GM23248 (cell line): ENCODE results near the gene SEZ6L2. TPM values are rescaled to one million over a fixed set of nuclear protein-coding genes. Genes with fewer than 3 reads are reported as not detected.

Source experiments
- DNase-seq: peaks from one replicate; pipeline ENCODE4 v3.0.0-alpha.2; 2015
- H2AFZ ChIP-seq: fragments of 200-600 bp; sonication (generic); 2 replicates; pipeline ENCODE4 v1.6.1; 2016; ENCODE audit warnings: antibody characterized with exemption
- H3F3A ChIP-seq: fragments of 200-600 bp; sonication (generic); 2 replicates; pipeline ENCODE4 v1.6.1; 2016; ENCODE audit warnings: mild to moderate bottlenecking, antibody characterized with exemption, mixed run types; ENCODE audit not compliant: insufficient read depth
- H3K27ac ChIP-seq: fragments of 200-600 bp; sonication (generic); 2 replicates; pipeline ENCODE4 v1.5.1; 2016; ENCODE audit warnings: mild to moderate bottlenecking
- H3K27me3 ChIP-seq: fragments of 200-600 bp; sonication (generic); replicated peaks from 2 replicates; pipeline ENCODE4 v1.6.1; 2016; ENCODE audit warnings: mild to moderate bottlenecking; ENCODE audit not compliant: insufficient read depth
- H3K36me3 ChIP-seq: fragments of 200-600 bp; sonication (generic); 2 replicates; pipeline ENCODE4 v1.6.1; 2016; ENCODE audit warnings: low read depth, mild to moderate bottlenecking
- H3K4me1 ChIP-seq: fragments of 200-600 bp; sonication (generic); 2 replicates; pipeline ENCODE4 v1.6.1; 2016; ENCODE audit warnings: mild to moderate bottlenecking; ENCODE audit not compliant: insufficient read depth
- H3K4me2 ChIP-seq: fragments of 200-600 bp; sonication (generic); one replicate; pipeline ENCODE4 v1.6.1; 2016; ENCODE audit warnings: mild to moderate bottlenecking; ENCODE audit not compliant: unreplicated experiment
- H3K4me3 ChIP-seq: fragments of 200-600 bp; sonication (generic); 2 replicates; pipeline ENCODE4 v1.5.1; 2016; ENCODE audit warnings: mild to moderate bottlenecking
- H3K79me2 ChIP-seq: fragments of 200-600 bp; sonication (generic); 2 replicates; pipeline ENCODE4 v1.6.1; 2016; ENCODE audit warnings: mild to moderate bottlenecking; ENCODE audit not compliant: insufficient read depth
- H3K9ac ChIP-seq: fragments of 200-600 bp; sonication (generic); 2 replicates; pipeline ENCODE4 v1.6.1; 2016; ENCODE audit warnings: mild to moderate bottlenecking
- H3K9me2 ChIP-seq: fragments of 200-600 bp; sonication (generic); 2 replicates; pipeline ENCODE4 v1.6.1; 2016; ENCODE audit warnings: mixed run types, mild to moderate bottlenecking, moderate library complexity; ENCODE audit not compliant: insufficient read depth
- H3K9me3 ChIP-seq: fragments of 200-600 bp; sonication (generic); one replicate; pipeline ENCODE4 v1.6.1; 2017; ENCODE audit warnings: low read depth
- H4K20me1 ChIP-seq: fragments of 200-600 bp; sonication (generic); 2 replicates; pipeline ENCODE4 v1.6.0; 2016; ENCODE audit not compliant: insufficient read depth
- EZH2 ChIP-seq: fragments of 200-600 bp; sonication (generic); IDR thresholded peaks from 2 replicates; pipeline ENCODE4 v1.6.1; 2018; ENCODE audit warnings: antibody characterized with exemption, mild to moderate bottlenecking; ENCODE audit not compliant: insufficient read depth, poor library complexity, severe bottlenecking
- EZH2phosphoT487 ChIP-seq: fragments of 200-600 bp; sonication (generic); IDR thresholded peaks from 2 replicates; pipeline ENCODE4 v1.6.1; 2018; ENCODE audit warnings: antibody characterized with exemption, moderate library complexity, mild to moderate bottlenecking, low read depth; ENCODE audit not compliant: insufficient read depth
- WGBS, 2 experiments: methylation state at CpG; one replicate each; pipeline ENCODE4 v1.1.6; 2015 to 2017; ENCODE audit warnings: low lambda C conversion rate in 2 of 2, low coverage in 1 of 2; ENCODE audit errors: missing lambda C conversion rate in 2 of 2; 5-methylcytosine and 5-hydroxymethylcytosine counted together
- in situ Hi-C: fragments of 300-500 bp; cut with MboI; formaldehyde crosslinking; loops from 2 replicates; pipeline ENCODE4 v1.15.0; 2020
- polyA plus RNA-seq: library from polyadenylated mRNA; unstranded; fragments of >200 nt; fragmentation: Nextera tagmentation; extraction: Ambion mirVana; gene quantifications from 2 replicates; pipeline ENCODE4 v1.2.1, GENCODE V29; 2016
- total RNA-seq: library from RNA; depleted of rRNA; stranded (reverse); fragments of >200 nt; shearing (Covaris generic); gene quantifications from 2 replicates; pipeline ENCODE4 v1.2.3, GENCODE V29; 2014

Gene SEZ6L2
- total and polyA plus RNA-seq, 2 experiments from 2014 or later: 6.9 to 34.7 TPM

- 39 to 43% methylated on average over 12 of the region's 12 CpGs for WGBS, 2 experiments
- H3K9ac ChIP-seq: peak overlapping the region; percentile 90
- H3K4me1 ChIP-seq: peaks cover 22% of the 10 kb centered on the region
- peak overlapping the region; percentile 92 for H2AFZ ChIP-seq
- peak overlapping the region; percentile 73 for H3K27ac ChIP-seq
- no peaks in the 10 kb centered on the region for H3K27me3 ChIP-seq
- H3K36me3 ChIP-seq: no peaks in the 10 kb centered on the region; the same call in 1 of the 2 replicates
- peaks cover 13% of the 10 kb centered on the region; the same call in 1 of the 2 replicates for H3F3A ChIP-seq
- H3K4me3 ChIP-seq: peak overlapping the region; percentile 90
- H3K79me2 ChIP-seq: peaks cover 36% of the 10 kb centered on the region
- peak overlapping the region; percentile 94 for H3K4me2 ChIP-seq
- peaks cover 4% of the 10 kb centered on the region; the same call in 1 of the 2 replicates for H4K20me1 ChIP-seq
- TF ChIP-seq EZH2phosphoT487: no peak
- H3K9me2 ChIP-seq: no peaks in the 10 kb centered on the region
- in situ Hi-C loops: no loop called here
- DNase-seq: peak; percentile 41
- H3K9me3 ChIP-seq: no peaks in the 10 kb centered on the region
These were observed 27.9 kb upstream of the SEZ6L2 start for GRCh38 chr16:29927070-29927905.

DNA sequence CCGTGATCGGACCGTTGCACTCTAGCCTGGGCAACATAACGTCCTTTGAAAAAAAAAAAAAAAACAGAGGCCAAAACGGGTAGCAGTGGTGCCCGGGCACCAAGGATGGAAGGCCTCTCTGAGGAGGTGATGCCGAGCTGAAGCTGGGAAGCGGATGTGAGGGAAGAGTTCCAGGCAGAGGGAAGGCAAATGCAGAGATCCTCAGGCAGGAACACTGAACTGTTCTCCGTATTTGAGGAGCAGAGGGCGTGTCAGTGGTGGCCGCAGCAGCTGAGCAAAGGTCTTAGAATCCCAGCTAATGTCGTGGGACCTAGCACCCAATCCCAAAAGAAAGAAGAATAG is 27.3 kb upstream of the SEZ6L2 start:
- no peak for TF ChIP-seq EZH2
- no peak for TF ChIP-seq EZH2phosphoT487
- Histone ChIP-seq H3K4me1 (peaks cover 22% of the 10 kb centered on the region), H3K9me2 (no peaks in the 10 kb centered on the region), H3K9ac (peak overlapping the region; percentile 90), H3F3A (peaks cover 13% of the 10 kb centered on the region; the same call in 1 of the 2 replicates), H3K79me2 (peaks cover 42% of the 10 kb centered on the region), H3K27ac (peak overlapping the region; percentile 73), H2AFZ (peak overlapping the region; percentile 92), H3K27me3 (no peaks in the 10 kb centered on the region), H3K4me3 (peak overlapping the region; percentile 90), H3K4me2 (peak overlapping the region; percentile 94), H3K36me3 (no peaks in the 10 kb centered on the region; the same call in 1 of the 2 replicates), H3K9me3 (no peaks in the 10 kb centered on the region), H4K20me1 (peaks cover 4% of the 10 kb centered on the region; the same call in 1 of the 2 replicates)
- WGBS, 2 experiments: 3 to 4% methylated on average over 12 of the region's 12 CpGs
- DNase-seq: peak; percentile 69
- in situ Hi-C loops: no loop called here

- H3K4me1 ChIP-seq: peaks cover 22% of the 10 kb centered on the region
- H4K20me1 ChIP-seq: peaks cover 4% of the 10 kb centered on the region; the same call in 1 of the 2 replicates
- TF ChIP-seq EZH2 (no peak), EZH2phosphoT487 (no peak)
- peaks cover 13% of the 10 kb centered on the region; the same call in 1 of the 2 replicates for H3F3A ChIP-seq
- in situ Hi-C loops: no loop called here
- peak; percentile 92 for DNase-seq
- peak within 1 kb of the TSS; percentile 90 for H3K9ac ChIP-seq
- 1% methylated on average over 45 to 74 of the region's 89 CpGs for WGBS, 2 experiments
- peak within 1 kb of the TSS; percentile 73 for H3K27ac ChIP-seq
- peak within 1 kb of the TSS; percentile 90 for H3K4me3 ChIP-seq
- H3K36me3 ChIP-seq: no peaks in the 10 kb centered on the region; the same call in 1 of the 2 replicates
- H2AFZ ChIP-seq: peak within 1 kb of the TSS; percentile 92
- no peaks in the 10 kb centered on the region for H3K27me3 ChIP-seq
- no peaks in the 10 kb centered on the region for H3K9me2 ChIP-seq
- H3K79me2 ChIP-seq: peaks cover 47% of the 10 kb centered on the region
- H3K4me2 ChIP-seq: peak within 1 kb of the TSS; percentile 94
- no peaks in the 10 kb centered on the region for H3K9me3 ChIP-seq
These were observed 26.7 kb upstream of the SEZ6L2 start, which contains the start of gene KCTD13 for GRCh38 chr16:29925781-29926710. Gene KCTD13 (minus strand): TSS chr16:29926226. CDS start chr16:29926033, 193 bp downstream.
